GM18868 (cell line): Measurements from ENCODE around the gene HSPA5.
"Not testable (repeated sequence)": the region's sequence is repeated elsewhere in the genome, so short reads cannot be mapped to it uniquely, and the experiment has no call there.

Source experiments
- ATAC-seq: cut with Tn5 transposase; IDR thresholded peaks from one replicate; pipeline ENCODE4 v1.9.1; 2021; ENCODE audit warnings: mild to moderate bottlenecking, moderate library complexity; ENCODE audit not compliant: unreplicated experiment

Gene HSPA5

DNA sequence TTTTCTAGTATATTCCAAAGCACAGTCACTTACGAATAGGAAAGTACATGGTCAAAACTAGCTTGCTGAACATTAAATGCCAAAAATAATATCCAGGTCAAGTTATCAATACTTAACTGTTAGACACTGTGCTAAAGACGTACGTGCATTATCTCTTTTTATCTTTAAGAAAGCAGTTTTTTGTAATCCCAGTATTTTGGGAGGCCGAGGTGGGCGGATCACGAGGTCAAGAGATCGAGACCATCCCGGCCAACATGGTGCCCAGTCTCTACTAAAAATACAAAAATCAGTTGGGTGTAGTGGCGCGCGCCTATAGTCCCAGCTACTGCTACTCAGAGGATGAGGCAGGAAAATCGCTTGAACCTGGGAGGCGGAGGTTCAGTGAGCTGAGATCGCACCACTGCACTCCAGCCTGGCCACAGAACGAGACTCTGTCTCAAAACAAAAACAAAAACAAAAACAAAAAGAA is 2.7 kb upstream of the HSPA5 start:
- ATAC-seq: no peak

- no peak for ATAC-seq
These were observed 958 bp upstream of the HSPA5 start for GRCh38 chr9:125241863-125242739.

GRCh38 chr9:125240649-125240999 is 519 bp downstream of the HSPA5 start:
- peak; percentile 1 for ATAC-seq

DNA sequence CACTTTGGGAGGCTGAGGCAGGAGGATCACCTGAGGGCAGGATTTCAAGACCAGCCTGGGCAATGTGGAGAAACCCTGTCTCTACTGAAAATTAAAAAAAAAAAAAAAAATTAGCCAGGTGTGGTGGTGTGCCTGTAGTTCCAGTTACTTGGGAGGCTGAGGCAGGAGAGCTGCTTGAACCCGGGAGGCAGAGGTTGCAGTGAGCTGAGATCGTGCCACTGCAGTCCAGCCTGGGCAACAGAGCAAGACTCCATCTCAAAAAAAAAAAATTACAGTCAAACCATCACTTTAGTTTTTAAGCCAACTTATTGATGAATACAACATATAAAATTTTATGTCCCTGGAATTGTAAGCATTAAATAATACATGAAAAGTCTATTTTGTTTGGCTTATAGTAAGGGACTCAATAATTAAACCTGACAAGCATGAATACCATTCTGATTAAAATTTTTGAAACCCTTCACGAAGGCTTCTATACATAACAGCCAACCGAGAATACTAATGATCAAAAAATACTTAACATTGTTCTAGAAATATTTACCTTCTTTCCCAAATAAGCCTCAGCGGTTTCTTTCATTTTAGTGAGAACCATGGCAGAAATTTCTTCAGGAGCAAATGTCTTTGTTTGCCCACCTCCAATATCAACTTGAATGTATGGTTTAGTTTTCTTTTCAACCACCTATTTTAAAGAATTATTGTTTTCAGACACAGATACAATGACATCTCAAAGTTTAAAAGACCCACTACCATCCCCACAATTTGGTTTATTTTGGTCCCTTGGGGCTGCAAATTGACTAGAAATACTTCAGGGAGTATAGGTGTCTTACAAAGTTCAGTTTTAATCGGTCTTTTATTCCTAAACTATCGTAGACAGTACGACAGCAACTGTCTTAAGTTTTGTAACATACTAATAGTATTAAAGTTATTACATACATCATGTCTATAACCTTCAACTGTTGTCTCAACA is 1.2 kb downstream of the HSPA5 start:
- ATAC-seq: no peak

DNA sequence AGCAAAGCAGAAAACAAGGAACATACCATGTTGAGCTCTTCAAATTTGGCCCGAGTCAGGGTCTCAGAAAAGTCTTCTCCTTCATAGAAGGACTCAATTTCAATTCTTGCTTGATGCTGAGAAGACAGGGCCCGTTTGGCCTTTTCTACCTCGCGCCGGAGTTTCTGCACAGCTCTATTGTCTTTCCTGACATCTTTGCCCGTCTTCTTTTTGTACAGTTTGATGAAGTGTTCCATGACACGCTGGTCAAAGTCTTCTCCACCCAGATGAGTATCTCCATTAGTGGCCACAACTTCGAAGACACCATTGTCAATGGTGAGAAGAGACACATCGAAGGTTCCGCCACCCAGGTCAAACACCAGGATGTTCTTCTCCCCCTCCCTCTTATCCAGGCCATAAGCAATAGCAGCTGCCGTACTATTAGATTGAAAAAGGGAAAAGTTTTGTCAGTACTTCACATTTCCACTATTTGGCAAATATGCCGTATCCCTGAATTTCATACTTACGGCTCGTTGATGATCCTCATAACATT is 2.2 kb downstream of the HSPA5 start:
- ATAC-seq: no peak

- ATAC-seq: no peak
These were observed 2.8 kb downstream of the HSPA5 start for GRCh38 chr9:125238127-125238914.

DNA sequence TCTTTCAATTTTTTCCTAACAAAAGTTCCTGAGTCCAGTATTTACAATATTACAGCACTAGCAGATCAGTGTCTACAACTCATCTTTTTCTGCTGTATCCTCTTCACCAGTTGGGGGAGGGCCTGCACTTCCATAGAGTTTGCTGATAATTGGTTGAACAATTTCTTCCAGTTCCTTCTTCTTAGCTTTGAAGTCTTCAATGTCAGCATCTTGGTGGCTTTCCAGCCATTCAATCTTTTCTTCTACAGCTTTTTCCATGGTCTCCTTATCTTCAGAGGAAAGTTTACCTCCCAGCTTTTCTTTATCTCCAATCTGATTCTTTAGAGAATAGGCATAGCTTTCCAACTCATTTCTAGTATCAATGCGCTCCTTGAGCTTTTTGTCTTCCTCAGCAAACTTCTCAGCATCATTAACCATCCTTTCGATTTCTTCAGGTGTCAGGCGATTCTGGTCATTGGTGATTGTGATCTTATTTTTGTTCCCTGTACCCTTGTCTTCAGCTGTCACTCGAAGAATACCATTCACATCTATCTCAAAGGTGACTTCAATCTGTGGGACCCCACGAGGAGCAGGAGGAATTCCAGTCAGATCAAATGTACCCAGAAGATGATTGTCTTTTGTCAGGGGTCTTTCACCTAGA is 4.5 kb downstream of the HSPA5 start:
- not testable (repeated sequence) for ATAC-seq

GRCh38 chr9:125235804-125236519 is 5.2 kb downstream of the HSPA5 start:
- ATAC-seq: no peak

- ATAC-seq: not testable (repeated sequence)
These were observed 7.0 kb downstream of the HSPA5 start for GRCh38 chr9:125234099-125234498.

- no peak for ATAC-seq
These were observed 7.5 kb downstream of the HSPA5 start for GRCh38 chr9:125233678-125234077.

- no peak for ATAC-seq
These were observed 13.4 kb downstream of the HSPA5 start for GRCh38 chr9:125227761-125228160.

DNA sequence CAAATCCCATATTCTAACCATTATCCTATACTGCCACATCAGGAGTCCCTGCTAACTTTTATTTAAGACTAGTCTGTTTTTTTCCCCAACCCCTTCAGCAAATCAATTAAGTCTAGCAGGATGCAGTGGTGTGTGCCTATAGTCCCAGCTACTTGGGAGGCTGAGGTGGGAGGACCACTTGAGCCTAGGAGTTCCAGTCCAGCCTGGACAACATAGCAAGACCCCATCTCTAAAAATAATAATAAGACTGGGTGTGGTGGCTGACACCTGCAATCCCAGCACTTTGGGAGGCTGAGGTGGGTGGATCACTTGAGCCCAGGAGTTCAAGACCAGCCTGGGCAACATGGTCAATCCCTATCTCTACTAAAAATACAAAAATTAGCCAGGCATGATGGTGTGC is 16.3 kb downstream of the HSPA5 start:
- ATAC-seq: not testable (repeated sequence)

DNA sequence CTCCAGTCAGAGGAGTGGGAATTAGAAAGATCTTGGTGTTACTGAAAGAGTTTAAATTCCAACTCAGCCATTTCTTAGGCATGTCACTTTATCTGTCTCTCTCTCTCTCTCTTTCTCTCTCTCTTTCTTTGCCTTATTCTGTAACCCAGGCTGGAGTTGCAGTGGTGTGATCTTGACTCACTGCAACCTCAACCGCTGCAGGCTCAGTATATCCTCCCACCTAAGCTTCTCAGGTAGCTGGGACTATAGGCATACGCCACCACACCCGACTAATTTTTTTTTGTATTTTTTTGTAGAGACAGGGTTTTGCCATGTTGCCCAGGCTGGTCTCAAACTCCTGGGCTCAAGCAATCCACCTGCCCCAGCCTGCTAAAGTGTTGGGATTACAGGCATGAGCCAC is 22.5 kb downstream of the HSPA5 start:
- ATAC-seq: no peak

DNA sequence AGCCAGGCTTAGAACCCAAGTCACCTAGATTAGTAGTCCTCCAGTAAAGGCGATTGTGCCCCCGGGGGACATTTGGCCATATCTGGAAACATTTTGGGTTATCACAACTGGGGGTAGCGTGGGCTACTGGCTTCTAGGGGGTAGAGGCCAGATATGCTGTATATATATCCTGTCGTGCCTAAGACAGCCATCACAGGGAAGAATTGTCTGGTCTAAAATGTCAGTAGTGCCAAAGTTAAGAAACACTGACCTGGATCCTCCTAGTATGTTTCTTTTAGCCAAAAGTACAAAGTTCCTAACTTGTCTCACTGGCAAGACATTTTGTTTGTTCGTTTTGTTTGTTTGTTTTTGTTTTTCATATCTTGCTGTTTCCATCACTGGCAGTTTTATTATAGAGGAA is 27.0 kb downstream of the HSPA5 start:
- ATAC-seq: no peak

DNA sequence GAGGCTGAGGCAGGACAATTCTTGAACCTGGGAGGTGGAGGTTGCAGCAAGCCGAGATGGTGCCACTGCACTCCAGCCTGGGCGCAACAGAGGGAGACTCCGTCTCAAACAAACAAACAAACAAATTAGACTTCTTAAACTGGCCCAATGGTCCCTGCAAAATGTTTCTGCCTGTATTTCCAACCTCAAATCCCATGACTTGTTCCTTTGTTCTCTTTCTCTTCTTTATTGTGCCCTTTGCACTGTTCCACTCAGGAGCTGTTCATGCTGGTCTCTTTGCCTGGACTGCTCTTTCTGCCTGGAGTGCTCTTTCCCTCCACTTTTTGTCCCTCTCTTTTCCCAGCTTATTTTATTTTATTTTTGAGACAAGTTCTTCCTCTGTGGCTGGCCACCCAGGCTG is 36.7 kb downstream of the HSPA5 start:
- no peak for ATAC-seq

DNA sequence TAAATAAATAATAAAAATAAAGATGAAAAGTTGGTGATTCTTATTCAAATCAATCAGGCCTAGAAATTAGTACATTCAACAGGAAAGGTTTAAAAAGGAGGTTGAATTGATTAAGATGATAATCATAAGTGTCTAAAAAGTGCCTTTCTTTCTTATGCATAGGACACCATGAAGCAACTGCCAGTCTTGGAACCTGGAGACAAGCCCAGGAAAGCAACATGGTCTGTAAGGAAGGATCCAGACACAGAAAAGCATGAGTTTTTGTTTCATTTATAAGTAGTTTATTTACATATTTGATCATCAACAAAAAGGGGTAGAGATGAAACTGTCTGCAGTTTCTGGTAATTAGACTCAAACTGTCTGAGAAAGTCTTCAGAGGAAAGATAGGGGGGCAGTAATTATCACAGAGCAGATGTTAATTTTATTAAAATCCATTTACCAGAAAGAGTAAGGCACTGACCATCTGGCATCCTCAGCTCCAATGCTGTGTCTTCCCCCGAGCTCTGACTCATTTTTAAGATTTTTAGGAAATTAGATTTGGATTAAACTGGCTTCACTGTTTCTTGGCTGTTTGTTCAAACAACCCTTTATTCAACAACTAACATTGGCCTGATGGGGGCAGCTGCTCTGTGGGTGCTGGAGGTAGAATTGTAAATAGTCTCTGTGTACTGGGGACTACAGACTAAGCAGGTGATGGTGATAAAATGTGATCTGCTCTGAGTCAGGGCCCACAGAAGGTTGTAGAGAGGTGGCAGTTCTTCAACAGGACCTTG is 38.1 kb downstream of the HSPA5 start:
- ATAC-seq: no peak

- peak; percentile 98 for ATAC-seq
These were observed 40.7 kb downstream of the HSPA5 start, which contains the start of gene RABEPK for GRCh38 chr9:125200216-125201047. Gene RABEPK (plus strand): TSS chr9:125200542. CDS start chr9:125203014, 2,472 bp downstream.

DNA sequence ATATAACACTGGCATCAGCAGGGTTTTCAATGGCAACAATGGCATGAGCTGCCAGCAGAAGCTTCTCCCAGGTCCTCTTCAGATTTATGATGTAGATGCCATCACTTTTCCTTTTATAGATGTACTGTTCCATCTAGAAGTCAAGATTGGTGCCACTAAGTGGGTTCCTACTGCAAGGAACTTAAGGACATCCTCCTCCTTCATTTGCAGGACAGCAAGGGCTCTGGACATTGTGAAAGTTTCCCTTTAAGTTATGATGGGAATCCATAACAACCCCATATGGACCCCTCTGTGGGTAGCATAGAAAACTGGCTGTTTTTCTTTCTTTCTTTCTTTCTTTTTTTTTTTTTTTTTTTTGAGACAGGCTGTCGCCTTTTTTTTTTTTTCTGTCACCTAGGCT is 45.6 kb downstream of the HSPA5 start:
- ATAC-seq: not testable (repeated sequence)
